Measurements from ENCODE around the gene CAMKK2. TPM values are rescaled to one million over a fixed set of nuclear protein-coding genes. Genes with fewer than 3 reads are reported as not detected.
"Not testable (repeated sequence)": the region's sequence is repeated elsewhere in the genome, so short reads cannot be mapped to it uniquely, and the experiment has no call there.

CAMKK2 gene
- total RNA-seq, 2 experiments from 2014 or later: 27.6 to 29.1 TPM

DNA sequence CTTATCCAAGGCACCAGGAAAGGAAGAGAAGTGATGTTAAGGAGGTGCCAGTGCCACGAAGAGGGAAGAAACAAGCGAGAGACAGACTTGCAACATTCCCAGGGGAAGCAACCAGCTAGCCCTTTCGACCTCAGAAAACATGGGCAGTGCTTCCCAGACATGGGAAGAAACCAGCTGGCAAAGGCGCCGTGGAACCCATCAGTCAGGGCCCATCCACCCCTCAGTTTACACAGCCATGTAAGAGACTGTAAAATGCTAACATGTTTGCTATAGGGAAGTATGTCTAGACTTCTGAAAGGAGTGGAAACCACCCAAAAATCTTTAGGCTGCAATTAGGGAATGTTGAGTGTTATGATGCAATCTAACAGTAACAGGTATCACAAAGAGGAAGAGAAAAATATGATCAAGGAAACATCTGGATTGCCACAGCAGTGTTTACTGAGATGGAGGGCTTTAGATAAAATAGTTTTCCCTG, 29.4 kb upstream of the CAMKK2 start:
- Mint-ChIP-seq H3K36me3 (ENCODE audit: low read depth) (peaks cover 80% of the 10 kb centered on the region), H3K27me3 (no peaks in the 10 kb centered on the region), H3K9me3 (no peaks in the 10 kb centered on the region), H3K4me1 (no peaks in the 10 kb centered on the region), H3K27ac (peak overlapping the region; percentile 12), H3K4me3 (no peak overlapping the region)
- DNase-seq: no peak
- POLR2A ChIA-PET: no interaction called here
- CTCF ChIA-PET: interaction anchor here (3.4 kb wide), 1 partner anchor 9 kb away, joined by 18 read pairs; no protein-coding TSS in a partner anchor

DNA sequence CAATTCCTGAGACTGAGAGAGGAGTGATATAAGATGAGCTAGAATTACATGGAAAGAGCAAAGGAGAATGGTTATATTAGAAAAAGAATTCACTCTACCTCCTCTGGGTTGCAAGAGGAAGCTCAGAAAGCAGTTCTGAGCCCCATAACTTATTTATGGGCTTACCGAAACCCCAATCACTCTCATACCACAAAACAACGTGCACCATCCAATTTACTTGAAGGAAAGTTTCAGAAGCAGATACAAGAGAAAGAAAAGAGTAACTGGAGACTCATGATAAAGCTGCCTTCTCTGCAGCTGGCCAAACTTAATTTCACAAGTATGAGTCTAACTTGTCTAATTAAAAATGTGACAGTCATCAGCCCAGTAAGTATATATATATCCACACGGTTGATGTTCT, 27.4 kb upstream of the CAMKK2 start:
- Mint-ChIP-seq H3K27ac (no peak overlapping the region), H3K4me3 (no peak overlapping the region)

DNA sequence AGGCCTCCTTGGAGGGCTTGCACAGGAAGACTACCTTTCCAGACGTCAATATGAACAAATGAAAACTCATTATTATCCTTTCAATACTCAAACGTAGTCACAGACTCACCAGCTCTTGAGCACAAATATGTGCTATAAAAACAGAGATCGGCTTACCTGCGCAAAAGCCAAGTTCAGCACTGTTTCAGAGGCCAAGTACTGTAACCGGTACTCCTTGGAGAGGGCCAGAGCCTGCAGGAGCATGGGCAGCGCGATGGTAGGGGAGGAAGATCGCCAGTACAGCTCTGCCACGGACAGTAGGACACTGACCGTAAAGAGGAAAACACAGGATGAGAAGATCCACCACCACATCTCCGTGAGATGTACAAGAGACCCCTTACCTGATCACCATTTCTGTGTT, 21.6 kb upstream of the CAMKK2 start:
- CTCF ChIA-PET: no interaction called here
- H3K27me3 Mint-ChIP-seq: no peaks in the 10 kb centered on the region
- peaks cover 62% of the 10 kb centered on the region for H3K36me3 Mint-ChIP-seq (ENCODE audit: low read depth)
- no peaks in the 10 kb centered on the region for H3K9me3 Mint-ChIP-seq
- DNase-seq: no peak
- POLR2A ChIA-PET: no interaction called here
- peaks cover 23% of the 10 kb centered on the region for H3K4me1 Mint-ChIP-seq
- no peak overlapping the region for H3K27ac Mint-ChIP-seq
- no peak overlapping the region for H3K4me3 Mint-ChIP-seq

More for the DNA sequence above, 27.4 kb upstream of the CAMKK2 start:
- DNase-seq: no peak
- ChIA-PET CTCF (interaction anchor here (1.0 to 3.4 kb wide), 2 partner anchors 11 to 119 kb away, joined by 3 to 18 read pairs; no protein-coding TSS in a partner anchor), POLR2A (interaction anchor here (0.5 kb wide), 1 partner anchor 16 kb away, joined by 3 read pairs; no protein-coding TSS in a partner anchor)
- H3K27me3 Mint-ChIP-seq: no peaks in the 10 kb centered on the region
- H3K36me3 Mint-ChIP-seq (ENCODE audit: low read depth): peaks cover 69% of the 10 kb centered on the region
- no peaks in the 10 kb centered on the region for H3K4me1 Mint-ChIP-seq
- H3K9me3 Mint-ChIP-seq: no peaks in the 10 kb centered on the region

DNA sequence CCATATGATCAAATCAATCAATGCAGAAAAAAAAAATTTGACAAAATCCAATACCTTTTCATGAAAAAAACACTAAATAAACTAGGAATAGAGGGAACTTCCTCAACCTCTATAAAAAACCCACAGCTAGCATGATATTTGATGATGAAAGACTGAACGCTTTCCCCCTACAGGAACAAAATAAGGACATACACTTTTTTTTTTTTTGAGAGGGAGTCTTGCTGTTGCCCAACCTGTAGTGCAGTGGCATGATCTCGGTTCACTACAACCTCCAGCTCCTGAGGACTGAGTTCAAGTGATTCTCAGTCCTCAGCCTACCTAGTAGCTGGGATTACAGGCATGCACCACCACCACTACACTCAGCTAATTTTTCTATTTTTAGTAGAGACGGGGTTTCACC, 17.9 kb upstream of the CAMKK2 start:
- Mint-ChIP-seq H3K36me3 (ENCODE audit: low read depth) (peaks cover 73% of the 10 kb centered on the region), H3K27ac (no peak overlapping the region), H3K9me3 (no peaks in the 10 kb centered on the region), H3K4me1 (peaks cover 28% of the 10 kb centered on the region), H3K27me3 (no peaks in the 10 kb centered on the region), H3K4me3 (no peak overlapping the region)
- CTCF ChIA-PET: no interaction called here
- no peak for DNase-seq
- POLR2A ChIA-PET: no interaction called here

DNA sequence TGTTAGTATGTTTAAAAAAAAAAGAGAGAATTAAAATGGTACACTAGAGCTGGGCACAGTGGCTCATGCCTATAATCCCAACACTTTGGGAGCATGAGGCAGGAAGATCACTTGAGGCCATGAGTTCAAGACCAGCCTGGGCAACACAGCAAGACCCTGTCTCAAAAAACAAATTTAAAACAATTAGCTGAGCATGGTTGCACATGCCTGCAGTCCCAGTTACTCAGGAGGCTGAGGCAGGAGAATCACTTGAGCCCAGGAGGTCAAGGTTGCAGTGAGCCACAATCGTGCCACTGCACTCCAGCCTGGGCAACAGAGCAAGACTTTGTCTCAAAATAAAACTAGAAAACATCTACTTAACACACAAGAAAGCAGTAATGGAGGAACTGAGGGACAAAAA, 13.7 kb upstream of the CAMKK2 start:
- H3K36me3 Mint-ChIP-seq (ENCODE audit: low read depth): peaks cover 54% of the 10 kb centered on the region
- H3K27me3 Mint-ChIP-seq, CTCF ChIA-PET, H3K27ac Mint-ChIP-seq, H3K9me3 Mint-ChIP-seq, H3K4me3 Mint-ChIP-seq, DNase-seq: not testable (repeated sequence)
- peaks cover 21% of the 10 kb centered on the region for H3K4me1 Mint-ChIP-seq
- POLR2A ChIA-PET: interaction anchor here (1.1 kb wide), 1 partner anchor 15 kb away, joined by 4 read pairs; no protein-coding TSS in a partner anchor

DNA sequence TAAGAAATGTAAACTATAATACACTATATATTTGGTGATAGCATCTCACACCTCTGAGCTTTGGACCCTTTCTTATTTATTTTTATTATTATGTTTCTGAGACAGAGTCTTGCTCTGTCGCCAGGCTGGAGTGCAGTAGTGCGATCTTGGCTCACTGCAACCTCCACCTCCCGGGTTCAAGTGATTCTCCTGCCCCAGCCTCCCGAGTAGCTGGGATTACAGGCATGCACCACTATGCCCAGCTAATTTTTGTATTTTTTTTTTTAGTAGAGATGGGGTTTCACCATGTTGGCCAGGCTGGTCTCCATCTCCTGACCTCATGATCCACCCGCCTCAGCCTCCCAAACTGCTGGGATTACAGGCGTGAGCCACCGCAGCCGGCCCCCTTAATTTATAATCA, 10.9 kb upstream of the CAMKK2 start:
- H3K4me3 Mint-ChIP-seq: not testable (repeated sequence)

DNA sequence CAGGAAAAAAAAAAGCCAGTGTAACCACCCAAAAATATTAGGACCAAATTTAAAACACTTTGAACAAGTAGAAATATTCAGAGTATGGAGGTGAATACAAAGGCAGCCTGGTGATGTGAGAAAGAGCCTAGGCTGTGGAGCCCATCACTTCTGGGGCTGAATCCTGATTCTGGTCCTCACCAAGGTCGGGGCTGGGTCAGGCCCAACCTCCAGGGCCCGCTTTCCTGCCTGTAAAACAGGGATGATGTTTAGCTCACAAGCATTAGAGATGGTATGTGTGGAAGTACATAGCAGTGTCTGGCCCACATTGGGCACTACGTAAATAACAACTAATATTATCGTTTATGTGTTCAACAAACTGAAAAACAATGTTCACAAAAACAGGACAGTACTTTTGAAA, 7.8 kb upstream of the CAMKK2 start:
- POLR2A ChIA-PET: no interaction called here
- no peak overlapping the region for H3K4me3 Mint-ChIP-seq
- no peaks in the 10 kb centered on the region for H3K9me3 Mint-ChIP-seq
- H3K27ac Mint-ChIP-seq: no peak overlapping the region
- DNase-seq: no peak
- H3K27me3 Mint-ChIP-seq: peaks cover 1% of the 10 kb centered on the region
- CTCF ChIA-PET: interaction anchor here (0.7 kb wide), 1 partner anchor 136 kb away, joined by 3 read pairs; no protein-coding TSS in a partner anchor
- H3K4me1 Mint-ChIP-seq: peaks cover 6% of the 10 kb centered on the region
- H3K36me3 Mint-ChIP-seq (ENCODE audit: low read depth): peaks cover 9% of the 10 kb centered on the region

More for the DNA sequence above, 10.9 kb upstream of the CAMKK2 start:
- peaks cover 34% of the 10 kb centered on the region for H3K36me3 Mint-ChIP-seq (ENCODE audit: low read depth)
- H3K9me3 Mint-ChIP-seq, H3K27me3 Mint-ChIP-seq, DNase-seq, H3K27ac Mint-ChIP-seq, POLR2A ChIA-PET, H3K4me1 Mint-ChIP-seq: not testable (repeated sequence)
- CTCF ChIA-PET: interaction anchor here (0.6 to 2.0 kb wide), 3 partner anchors 10 to 601 kb away, joined by 3 to 6 read pairs (median 4); no protein-coding TSS in a partner anchor

DNA sequence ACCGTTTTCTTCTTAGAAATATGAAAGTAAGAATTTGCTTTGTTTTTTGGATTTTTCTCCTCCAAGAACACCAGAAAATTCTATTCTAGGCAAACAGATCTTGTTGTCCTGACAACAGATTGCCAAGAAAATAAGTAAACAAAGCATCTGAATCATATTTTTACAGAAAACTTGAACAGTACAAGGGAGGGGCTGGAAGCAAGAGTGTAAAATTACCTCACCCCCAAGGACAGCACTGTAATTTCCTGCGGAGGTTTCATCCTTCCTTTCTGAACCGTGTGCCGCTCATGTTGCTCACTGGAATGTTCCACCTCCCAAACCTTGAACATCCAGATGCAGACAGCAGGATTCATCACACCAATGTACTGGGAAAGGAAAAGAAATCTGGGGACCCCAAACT, 5.4 kb upstream of the CAMKK2 start:
- H3K4me3 Mint-ChIP-seq: no peak overlapping the region
- no peak overlapping the region for H3K27ac Mint-ChIP-seq
- no peak for DNase-seq
- H3K27me3 Mint-ChIP-seq: peaks cover 1% of the 10 kb centered on the region
- H3K36me3 Mint-ChIP-seq (ENCODE audit: low read depth): no peaks in the 10 kb centered on the region
- H3K9me3 Mint-ChIP-seq: no peaks in the 10 kb centered on the region
- ChIA-PET POLR2A (no interaction called here), CTCF (interaction anchor here (0.7 kb wide), 1 partner anchor 1274 kb away, joined by 3 read pairs; no protein-coding TSS in a partner anchor)
- peaks cover 17% of the 10 kb centered on the region for H3K4me1 Mint-ChIP-seq

DNA sequence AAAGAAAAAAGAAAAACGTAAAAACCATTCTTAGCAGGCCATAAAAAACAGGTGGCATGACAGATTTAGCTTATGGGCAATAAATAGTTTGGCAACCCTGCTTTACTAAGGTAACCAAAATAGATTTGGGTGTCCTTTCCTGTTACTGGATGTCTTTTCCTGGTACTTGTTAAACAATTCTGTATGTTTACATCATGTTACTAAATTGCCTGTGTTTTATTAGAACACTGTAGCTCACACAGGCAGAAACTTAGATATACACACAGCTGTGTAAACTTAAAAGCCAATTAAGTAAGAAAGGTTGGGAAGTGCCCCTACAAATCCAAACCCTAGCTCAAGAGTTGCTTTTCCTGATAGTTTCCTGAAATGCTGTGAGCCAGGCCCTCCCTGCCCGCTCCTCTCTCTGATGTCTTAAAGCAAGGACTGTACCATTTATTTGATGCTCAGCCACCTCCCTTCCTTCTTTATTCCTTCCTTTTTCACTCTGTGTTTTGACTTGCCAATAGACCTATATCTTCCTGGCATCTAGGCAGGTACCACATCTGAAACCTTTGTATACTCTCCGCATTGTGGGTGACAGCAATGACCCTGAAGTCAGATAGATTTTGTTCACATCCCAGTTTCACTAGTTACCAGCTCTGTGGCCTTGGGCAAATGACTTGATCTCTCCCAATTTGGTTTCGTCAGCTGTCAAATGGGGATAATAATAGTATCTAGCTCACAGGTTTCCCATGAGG, 3.7 kb upstream of the CAMKK2 start:
- no peak for DNase-seq
- no peaks in the 10 kb centered on the region for H3K9me3 Mint-ChIP-seq
- ChIA-PET POLR2A (no interaction called here), CTCF (interaction anchor here (0.8 to 1.0 kb wide), 2 partner anchors 34 to 143 kb away, joined by 3 read pairs; no protein-coding TSS in a partner anchor)
- peaks cover 22% of the 10 kb centered on the region for H3K4me1 Mint-ChIP-seq
- peaks cover 1% of the 10 kb centered on the region for H3K27me3 Mint-ChIP-seq
- no peak overlapping the region for H3K4me3 Mint-ChIP-seq
- no peaks in the 10 kb centered on the region for H3K36me3 Mint-ChIP-seq (ENCODE audit: low read depth)
- no peak overlapping the region for H3K27ac Mint-ChIP-seq

DNA sequence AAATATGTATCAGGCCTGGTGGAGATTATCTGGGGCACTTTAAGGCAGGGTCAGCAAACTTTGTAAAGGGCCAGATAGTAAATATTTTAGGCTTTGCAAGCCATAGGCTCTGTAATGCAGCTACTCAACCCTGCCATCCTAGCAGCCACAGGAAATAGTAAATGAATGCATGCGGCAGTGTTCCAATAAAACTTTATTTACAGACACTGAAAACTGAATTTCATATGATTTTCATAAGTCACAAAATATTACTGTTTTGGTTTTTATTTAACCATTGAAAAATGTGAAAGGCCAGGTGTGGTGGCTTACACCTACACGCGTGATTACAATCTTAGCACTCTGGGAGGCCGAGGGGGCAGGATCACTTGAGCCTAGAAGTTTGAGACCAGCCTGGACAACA, 3.2 kb upstream of the CAMKK2 start:
- CTCF ChIA-PET: interaction anchor here (1.0 kb wide), 1 partner anchor 143 kb away, joined by 3 read pairs; no protein-coding TSS in a partner anchor
- H3K4me3 Mint-ChIP-seq: no peak overlapping the region
- POLR2A ChIA-PET: no interaction called here
- peaks cover 1% of the 10 kb centered on the region for H3K27me3 Mint-ChIP-seq
- H3K4me1 Mint-ChIP-seq: peaks cover 26% of the 10 kb centered on the region
- H3K9me3 Mint-ChIP-seq: no peaks in the 10 kb centered on the region
- no peak for DNase-seq
- H3K27ac Mint-ChIP-seq: no peak overlapping the region
- no peaks in the 10 kb centered on the region for H3K36me3 Mint-ChIP-seq (ENCODE audit: low read depth)

DNA sequence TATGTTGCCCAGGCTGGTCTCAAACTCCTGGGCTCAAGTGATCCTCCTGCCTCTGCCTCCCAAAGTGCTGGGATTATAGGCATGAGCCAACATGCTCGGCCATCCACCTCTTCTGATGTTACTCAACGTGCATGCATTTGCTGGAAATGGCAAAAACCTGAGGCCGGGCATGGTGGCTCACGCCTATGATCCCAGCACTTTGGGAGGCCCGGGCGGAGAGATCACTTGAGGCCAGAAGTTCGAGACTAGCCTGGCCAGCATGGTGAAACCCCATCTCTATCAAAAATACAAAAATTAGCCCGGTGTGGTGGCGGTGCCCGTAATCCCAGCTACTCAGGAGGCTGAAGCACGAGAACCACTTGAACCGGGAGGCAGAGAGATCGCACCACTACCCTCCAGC, 1.9 kb upstream of the CAMKK2 start:
- DNase-seq; H3K36me3 Mint-ChIP-seq (ENCODE audit: low read depth); H3K27ac Mint-ChIP-seq; H3K9me3 Mint-ChIP-seq; H3K27me3 Mint-ChIP-seq: not testable (repeated sequence)
- Mint-ChIP-seq H3K4me3 (peak overlapping the region; percentile 83), H3K4me1 (peaks cover 33% of the 10 kb centered on the region)
- CTCF ChIA-PET: interaction anchor here (0.7 to 1.5 kb wide), 2 partner anchors 8 to 1291 kb away, joined by 3 to 6 read pairs; no protein-coding TSS in a partner anchor
- POLR2A ChIA-PET: interaction anchor here (1.2 to 3.6 kb wide), 2 partner anchors 8 to 102 kb away, joined by 3 to 23 read pairs; partner anchors contain the start of gene RNF34

DNA sequence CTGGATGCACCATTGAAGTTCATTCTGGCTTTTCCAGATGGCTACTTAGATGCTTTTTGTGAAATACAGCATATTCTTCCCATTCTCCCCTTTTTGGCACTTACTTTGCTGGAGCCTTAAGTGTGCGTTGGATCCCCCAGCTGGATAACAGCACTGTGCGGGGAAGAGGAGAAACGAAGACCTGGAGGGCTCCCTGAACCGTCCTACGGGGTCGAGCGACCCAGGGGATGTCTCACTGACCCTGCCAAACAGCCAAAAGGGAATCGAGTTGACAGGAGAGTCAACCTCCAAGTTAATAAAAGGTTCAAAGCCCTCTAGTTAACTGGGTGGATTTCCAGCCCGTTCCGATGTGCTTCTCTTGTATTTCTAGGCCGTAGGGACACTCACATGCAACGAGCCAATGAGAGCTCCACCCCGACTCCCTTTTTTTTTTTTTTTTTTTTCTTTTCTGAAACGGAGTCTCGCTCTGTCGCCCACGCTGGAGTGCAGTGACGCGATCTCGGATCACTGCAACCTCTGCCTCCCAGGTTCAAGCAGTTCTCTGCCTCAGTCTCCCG, 1.0 kb upstream of the CAMKK2 start:
- H3K27ac Mint-ChIP-seq: peak overlapping the region; percentile 69
- peak; percentile 26 for DNase-seq
- POLR2A ChIA-PET: interaction anchor here (0.6 to 3.6 kb wide), 6 partner anchors 9 to 610 kb away, joined by 3 to 23 read pairs (median 6); partner anchors contain the start of gene RNF34
- no peaks in the 10 kb centered on the region for H3K9me3 Mint-ChIP-seq
- peaks cover 1% of the 10 kb centered on the region for H3K27me3 Mint-ChIP-seq
- H3K4me1 Mint-ChIP-seq: peaks cover 39% of the 10 kb centered on the region
- H3K36me3 Mint-ChIP-seq (ENCODE audit: low read depth): peaks cover 2% of the 10 kb centered on the region
- CTCF ChIA-PET: interaction anchor here (0.7 to 1.5 kb wide), 4 partner anchors 9 to 1290 kb away, joined by 3 to 6 read pairs (median 4); no protein-coding TSS in a partner anchor
- H3K4me3 Mint-ChIP-seq: peak overlapping the region; percentile 83
